HG03039 (cell line): ENCODE results near the gene DIPK1C.

Experiments
- ATAC-seq: cut with Tn5 transposase; IDR thresholded peaks from one replicate; pipeline ENCODE4 v1.9.1; 2021; ENCODE audit warnings: mild to moderate bottlenecking, moderate library complexity; ENCODE audit not compliant: unreplicated experiment

Gene DIPK1C

DNA sequence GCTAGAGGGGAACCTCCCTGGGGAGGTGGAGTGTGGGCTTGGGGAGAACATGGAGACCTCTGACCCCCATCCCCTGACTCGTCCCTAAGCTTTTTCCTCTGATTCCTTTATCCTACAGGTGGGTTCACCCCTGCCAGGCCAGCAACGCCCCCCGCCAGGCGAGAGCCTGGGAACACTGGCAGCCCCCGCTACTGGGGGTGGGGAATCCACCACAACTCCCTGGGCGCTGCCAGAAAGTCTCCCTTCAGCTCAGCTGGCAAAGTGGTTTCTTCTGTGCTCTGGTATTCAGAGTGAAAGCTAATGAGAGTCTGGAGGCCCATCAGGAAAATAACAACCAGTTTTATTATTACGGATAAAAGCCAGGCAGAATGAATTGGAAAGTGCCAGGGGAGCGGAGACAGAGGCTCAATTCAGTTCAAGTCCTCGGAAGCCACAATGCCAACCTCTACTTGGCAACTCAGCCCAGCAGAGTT is 2.8 kb downstream of the DIPK1C start:
- ATAC-seq, result no peak

GRCh38 chr18:74453642-74454198 is 3.4 kb downstream of the DIPK1C start:
- no peak for ATAC-seq

DNA sequence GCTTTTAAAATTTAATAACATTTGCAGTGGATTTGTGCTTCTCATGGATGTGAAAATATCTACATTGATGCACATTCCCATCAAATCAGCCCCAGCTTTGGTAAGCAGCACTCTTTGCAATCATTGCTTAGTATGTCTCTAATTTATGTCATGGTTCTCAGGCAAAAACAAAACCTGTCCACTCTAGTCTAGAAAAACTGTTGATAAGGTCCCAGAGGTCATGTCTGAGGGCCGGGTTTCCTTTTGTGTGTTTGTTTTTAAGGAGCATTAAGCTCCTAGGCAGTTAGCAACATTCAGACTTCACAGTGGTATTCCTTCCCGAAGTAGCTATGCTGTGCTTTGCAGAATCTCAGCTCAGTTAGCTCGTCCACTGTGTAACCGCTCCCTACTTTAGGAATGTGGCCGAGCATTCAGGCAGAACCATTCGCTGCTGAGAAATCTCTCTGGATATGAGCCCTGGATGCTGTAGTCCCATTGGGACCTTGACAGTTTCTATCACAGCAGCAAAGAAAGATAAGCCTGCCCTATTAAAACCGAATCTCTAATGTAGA is 4.0 kb downstream of the DIPK1C start:
- no peak for ATAC-seq

- ATAC-seq, result no peak
Measured at GRCh38 chr18:74451148-74451547, 6.0 kb downstream of the DIPK1C start.

GRCh38 chr18:74450626-74451025 is 6.5 kb downstream of the DIPK1C start:
- no peak for ATAC-seq

DNA sequence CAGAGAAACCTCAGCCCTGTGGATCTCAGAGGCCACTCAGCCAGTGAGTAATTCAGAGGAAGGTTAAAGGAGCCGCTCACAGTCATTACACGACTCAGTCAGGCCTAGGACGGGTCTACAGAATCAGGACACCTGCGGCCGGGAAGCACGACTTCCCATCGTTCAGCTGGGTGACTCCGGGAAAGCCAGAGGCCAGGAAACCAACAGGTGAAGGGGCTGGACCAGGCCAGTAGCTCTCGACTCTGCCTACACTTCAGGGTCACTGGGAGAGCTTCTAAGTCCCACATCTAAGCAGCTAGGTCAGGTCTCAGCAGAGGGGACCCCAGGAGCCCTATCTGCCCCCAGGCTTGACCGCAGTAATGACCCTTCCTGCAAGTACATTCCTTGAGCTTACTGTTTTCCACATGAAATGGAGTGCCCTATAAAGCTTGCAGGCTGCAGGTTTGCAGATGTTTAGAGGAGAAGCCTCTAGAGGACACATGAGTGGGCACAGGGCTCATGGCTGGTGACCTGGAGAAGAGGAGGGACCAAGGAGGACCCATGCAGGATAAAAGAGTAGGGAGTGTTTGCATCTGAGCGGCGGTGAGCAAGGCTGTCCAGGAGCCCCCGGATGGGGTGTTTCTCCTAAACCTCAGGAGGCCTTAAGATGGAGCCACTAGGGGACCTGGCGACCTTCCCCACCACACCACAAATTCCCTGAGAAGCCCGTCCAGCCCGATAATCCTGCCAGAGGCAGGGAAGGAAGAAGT is 9.5 kb downstream of the DIPK1C start:
- ATAC-seq, result no peak

GRCh38 chr18:74446631-74447403 is 10.3 kb downstream of the DIPK1C start:
- no peak for ATAC-seq

DNA sequence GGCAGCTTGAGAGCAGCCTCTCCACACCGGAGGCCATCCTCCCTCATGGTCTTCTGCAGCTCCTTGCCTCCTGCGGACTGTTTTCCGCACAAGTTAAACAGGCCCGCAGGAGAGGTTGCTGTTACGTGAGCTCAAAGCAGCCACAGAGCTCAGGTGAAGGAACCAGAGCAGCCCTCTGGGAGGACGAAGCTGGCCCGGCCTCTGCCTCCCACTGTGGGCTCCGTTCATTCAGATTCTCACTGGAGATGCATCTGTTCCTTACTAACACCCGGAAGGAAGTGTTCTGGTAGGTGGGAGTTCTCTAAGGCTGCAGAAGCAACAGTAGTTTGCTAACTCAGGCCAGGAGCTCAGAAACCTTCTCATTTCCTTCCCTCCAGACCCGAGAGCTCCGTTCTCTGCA is 10.9 kb downstream of the DIPK1C start:
- ATAC-seq, result no peak

DNA sequence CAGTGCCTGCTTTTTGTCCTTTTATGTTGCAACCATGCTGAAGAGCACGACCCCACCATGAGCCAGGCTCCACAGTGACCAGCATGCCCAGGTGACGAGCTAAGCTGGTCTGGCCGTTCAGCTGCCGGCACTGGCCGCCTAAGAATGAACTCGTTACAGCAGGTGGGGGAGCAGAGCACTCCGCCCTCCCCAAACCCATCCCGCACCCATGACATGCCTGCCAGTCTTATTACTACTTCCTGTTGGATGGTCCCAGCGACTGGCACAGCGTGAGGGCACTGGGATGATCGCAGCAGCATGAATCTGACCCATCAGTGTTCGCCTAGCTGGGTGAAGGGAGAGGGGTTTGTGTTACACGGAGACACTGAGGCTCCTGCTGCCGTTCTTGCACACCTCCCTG is 11.5 kb downstream of the DIPK1C start:
- no peak for ATAC-seq

GRCh38 chr18:74444104-74444503 is 13.0 kb downstream of the DIPK1C start:
- no peak for ATAC-seq

- no peak for ATAC-seq
Measured at GRCh38 chr18:74440808-74441427, 16.2 kb downstream of the DIPK1C start.

DNA sequence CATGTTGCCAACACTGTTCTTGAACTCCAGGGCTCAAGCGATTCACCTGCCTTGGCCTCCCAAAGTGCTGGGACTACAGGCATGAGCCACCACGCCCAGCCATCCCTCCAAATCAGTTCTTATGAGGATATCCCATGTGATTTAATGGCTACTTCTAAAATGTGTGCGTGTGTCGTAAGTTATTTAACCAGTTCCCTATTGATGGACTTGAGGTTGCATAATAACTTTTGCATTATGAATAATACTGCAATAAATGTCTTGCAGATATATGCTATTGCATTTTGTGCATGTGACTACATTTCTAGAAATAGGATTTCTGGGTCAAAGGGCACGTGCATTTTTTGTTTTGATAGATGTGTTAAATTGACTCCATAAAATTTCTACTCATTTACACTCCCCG is 19.0 kb downstream of the DIPK1C start:
- ATAC-seq, result no peak

- ATAC-seq, result no peak
Measured at GRCh38 chr18:74436158-74436769, 20.8 kb downstream of the DIPK1C start.

GRCh38 chr18:74435740-74436139 is 21.4 kb downstream of the DIPK1C start:
- no peak for ATAC-seq

GRCh38 chr18:74434466-74434865 is 22.6 kb downstream of the DIPK1C start:
- no peak for ATAC-seq

- no peak for ATAC-seq
Measured at GRCh38 chr18:74430806-74431571, 26.1 kb downstream of the DIPK1C start.

DNA sequence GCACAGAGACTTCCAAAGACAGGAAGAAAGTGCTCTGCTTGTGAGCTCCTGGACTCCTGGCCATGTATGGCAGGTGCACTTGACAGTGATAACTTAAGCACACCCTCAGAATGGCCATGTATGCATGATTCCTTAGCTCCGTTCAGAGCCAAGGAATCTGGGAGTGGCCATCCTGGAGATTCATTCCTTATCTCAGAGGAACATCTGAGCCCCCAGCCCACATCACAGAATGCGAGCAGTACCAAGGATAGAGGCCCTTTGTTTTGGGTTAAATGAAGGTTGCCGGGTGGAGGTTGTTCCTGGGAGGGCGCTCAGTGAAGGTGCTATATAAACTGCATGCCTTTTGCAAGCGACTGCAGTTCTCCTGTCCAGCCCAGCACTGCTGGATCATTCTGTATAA is 26.9 kb downstream of the DIPK1C start:
- ATAC-seq, result no peak

DNA sequence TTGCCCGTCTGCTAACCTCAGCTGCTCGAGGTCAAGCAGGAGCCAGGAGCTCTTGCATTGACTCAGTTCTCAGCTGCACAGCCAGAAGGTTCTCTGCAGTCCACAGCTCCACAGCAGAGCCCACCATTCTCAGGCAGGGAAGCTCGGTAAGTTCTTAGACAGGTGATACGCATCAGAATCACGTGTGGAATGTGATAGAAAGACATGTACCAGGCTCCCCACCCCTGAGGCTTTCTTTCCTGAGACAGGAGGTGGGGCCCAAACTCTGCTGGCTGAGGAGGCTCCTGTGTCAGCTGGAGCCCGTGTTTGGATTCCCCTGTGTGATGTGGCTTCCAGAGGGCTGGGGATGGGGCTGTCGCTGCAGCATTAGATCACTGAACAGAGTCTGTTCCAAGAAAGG is 28.0 kb downstream of the DIPK1C start:
- no peak for ATAC-seq

DNA sequence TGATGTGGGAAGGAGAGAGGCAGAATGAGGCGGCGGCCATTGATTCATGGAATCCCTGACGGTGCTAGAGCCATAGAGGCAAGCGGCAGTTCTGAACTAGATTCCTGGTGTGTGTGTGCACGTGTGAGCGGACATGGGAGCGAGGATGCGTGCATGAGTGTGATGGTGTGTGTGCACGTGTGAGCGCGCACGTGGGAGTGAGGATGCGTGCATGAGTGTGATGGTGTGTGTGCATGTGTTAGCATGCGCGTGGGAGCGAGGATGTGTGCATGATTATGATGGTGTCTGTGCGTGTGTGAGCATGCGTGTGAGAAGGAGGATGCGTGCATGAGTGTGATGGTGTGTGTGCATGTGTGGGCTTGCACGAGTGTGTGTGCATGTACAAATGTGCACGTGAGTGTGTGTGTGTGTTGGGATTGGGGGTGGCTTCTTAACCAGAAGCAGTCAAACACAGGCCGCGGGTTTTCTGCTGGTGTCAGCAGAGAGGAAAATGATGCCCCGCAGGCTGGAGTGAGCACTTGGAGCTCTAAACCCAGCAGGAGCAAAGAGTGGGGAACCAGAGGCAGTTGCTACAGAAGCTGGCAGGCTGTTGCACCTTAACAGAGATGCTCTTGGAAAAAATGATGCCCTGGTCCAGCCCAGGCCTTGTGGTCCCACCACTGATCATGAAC is 29.5 kb downstream of the DIPK1C start:
- no peak for ATAC-seq

DNA sequence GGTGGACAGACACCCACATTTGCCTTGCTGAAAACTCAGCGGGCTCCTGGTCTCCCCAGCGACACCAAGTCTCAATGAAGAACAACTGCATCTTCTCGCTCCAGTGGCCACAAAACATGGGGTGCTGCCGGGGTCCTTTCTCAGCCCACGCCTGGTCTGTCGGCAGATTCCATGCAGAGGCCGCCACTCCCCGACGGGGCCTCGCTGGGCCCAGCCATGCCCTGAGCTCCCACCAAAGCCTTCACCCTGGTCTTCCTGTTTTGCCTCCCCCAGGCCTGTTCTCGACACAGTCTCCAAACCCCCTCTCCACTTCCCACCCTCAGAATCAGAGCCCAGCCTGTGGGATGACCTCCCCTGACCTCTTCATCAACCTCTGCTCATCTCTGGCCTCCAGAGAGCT is 31.2 kb downstream of the DIPK1C start:
- no peak for ATAC-seq
